ENCODE measurements around the gene RASSF8.

Gene RASSF8

DNA sequence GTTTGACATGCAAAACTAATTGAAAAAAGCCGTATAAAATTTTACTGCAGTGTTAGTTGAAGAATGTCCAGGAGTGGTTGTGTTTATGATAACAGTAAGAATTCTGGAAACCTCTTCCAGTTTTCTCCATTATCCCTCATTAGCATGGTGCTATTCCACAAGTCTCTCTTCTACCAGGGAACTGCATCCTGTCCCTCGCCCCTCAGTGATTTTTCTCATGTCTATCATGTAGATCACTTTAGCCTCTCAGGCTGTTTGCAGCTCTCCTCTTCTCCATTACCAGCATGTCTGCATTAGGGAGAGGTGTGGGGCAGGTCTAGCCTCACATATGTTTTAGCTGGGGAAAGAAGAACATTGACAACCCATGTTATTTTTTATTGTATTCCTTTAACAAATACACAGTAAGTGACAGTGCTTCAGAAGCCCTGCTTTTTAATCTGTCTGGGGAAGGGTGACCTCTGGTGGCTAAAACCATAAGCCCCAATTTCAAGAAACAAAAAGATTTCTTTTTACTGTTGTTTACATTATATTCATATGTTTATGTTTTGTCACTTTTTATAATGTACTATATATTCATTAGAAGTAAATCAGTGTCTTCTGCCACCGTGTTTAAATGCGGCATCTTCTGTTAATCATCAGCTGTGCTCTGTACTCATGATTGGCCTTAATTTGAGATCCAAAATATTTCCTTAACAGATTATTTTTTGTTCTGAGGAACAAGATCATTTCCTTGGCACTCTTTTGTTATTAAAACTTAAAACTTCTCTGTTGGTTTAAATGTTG, 70.7 kb downstream of the RASSF8 start:
- Histone ChIP-seq H3K9me3 (ENCODE audit: control insufficient read depth, low read length) (no peaks in the 10 kb centered on the region), H3K36me3 (ENCODE audit: control insufficient read depth, insufficient read depth, low read length) (peaks cover 4% of the 10 kb centered on the region), H3K27ac (ENCODE audit: low read depth, low read length, severe bottlenecking) (no peak overlapping the region), H3K4me1 (ENCODE audit: control insufficient read depth, insufficient read depth, low read length, poor library complexity, severe bottlenecking) (peaks cover 5% of the 10 kb centered on the region), H3K4me3 (ENCODE audit: extremely low read depth, insufficient read depth, low read length, poor library complexity, severe bottlenecking) (no peak overlapping the region)
- 17% methylated on average over 2 of the region's 4 CpGs; no CpG with 5 or more reads in 1 of the 2 experiments for WGBS, 2 experiments (ENCODE audit: insufficient coverage in 2 of 2)

DNA sequence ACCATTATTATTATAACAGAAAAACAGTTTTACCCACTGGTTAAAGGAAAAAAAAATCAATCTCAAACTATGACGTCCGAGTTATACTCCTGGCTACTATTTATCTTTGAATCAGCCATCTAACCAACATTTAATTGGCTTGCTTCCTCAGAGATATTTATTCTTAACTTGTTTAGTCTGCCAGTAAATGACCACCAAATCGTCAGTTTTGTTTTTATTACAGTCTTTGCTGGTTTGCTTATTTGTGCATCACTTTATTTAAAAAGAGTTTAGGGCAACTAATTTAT, 71.2 kb downstream of the RASSF8 start:
- Histone ChIP-seq H3K36me3 (ENCODE audit: control insufficient read depth, insufficient read depth, low read length) (no peaks in the 10 kb centered on the region), H3K27ac (ENCODE audit: low read depth, low read length, severe bottlenecking) (no peak overlapping the region), H3K9me3 (ENCODE audit: control insufficient read depth, low read length) (no peaks in the 10 kb centered on the region), H3K4me3 (ENCODE audit: extremely low read depth, insufficient read depth, low read length, poor library complexity, severe bottlenecking) (no peak overlapping the region), H3K4me1 (ENCODE audit: control insufficient read depth, insufficient read depth, low read length, poor library complexity, severe bottlenecking) (peaks cover 5% of the 10 kb centered on the region)
- WGBS, 2 experiments (ENCODE audit: insufficient coverage in 2 of 2): 90% methylated on average over 2 of the region's 3 CpGs; no CpG with 5 or more reads in 1 of the 2 experiments

DNA sequence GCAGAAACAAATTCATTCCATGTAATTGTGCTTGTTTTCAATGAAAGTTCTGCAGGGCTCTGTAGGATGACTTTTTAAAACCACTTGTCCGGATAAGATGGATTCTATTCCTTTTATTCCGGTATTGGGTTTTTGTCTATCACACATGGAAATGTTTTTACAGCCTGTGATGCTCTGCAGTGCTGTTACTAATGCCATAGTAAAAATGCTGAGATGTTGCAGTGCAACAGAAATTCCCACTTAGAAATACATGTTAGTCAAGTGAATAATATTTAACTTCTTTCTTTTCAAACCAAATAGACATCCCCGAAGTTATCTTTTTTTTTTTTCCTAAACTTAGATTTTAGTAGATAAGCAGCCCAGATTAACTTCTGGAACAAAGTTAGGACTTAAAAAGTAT, 71.9 kb downstream of the RASSF8 start:
- H3K4me1 ChIP-seq (ENCODE audit: control insufficient read depth, insufficient read depth, low read length, poor library complexity, severe bottlenecking): peaks cover 5% of the 10 kb centered on the region
- H3K27ac ChIP-seq (ENCODE audit: low read depth, low read length, severe bottlenecking): no peak overlapping the region
- no peaks in the 10 kb centered on the region for H3K9me3 ChIP-seq (ENCODE audit: control insufficient read depth, low read length)
- H3K4me3 ChIP-seq (ENCODE audit: extremely low read depth, insufficient read depth, low read length, poor library complexity, severe bottlenecking): no peak overlapping the region
- no peaks in the 10 kb centered on the region for H3K36me3 ChIP-seq (ENCODE audit: control insufficient read depth, insufficient read depth, low read length)
- WGBS, 2 experiments (ENCODE audit: insufficient coverage in 2 of 2): 100% methylated on average over 1 of the region's 3 CpGs; no CpG with 5 or more reads in 1 of the 2 experiments

DNA sequence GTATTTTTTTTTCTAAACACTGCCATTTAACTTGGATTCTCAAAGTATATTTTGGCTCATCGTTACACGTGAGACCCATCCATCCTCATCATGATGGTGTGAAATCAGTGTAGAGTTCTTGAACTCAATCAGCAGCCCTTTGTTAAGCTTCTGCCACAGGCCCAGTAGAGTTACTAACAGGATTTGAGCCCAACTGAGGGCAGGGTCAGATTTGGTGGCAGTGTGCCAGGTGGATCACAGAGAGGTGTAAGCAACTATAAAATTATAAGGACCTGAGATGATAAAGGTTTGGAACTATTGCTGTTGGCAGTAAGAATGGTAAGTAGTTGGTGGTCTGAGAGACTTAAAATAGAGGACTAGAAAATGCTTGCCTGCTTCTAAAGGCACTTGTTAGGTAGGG, 72.8 kb downstream of the RASSF8 start:
- no peaks in the 10 kb centered on the region for H3K9me3 ChIP-seq (ENCODE audit: control insufficient read depth, low read length)
- no CpG with 5 or more reads among the region's 2 CpGs for WGBS, 2 experiments (ENCODE audit: insufficient coverage in 2 of 2)
- no peak overlapping the region for H3K27ac ChIP-seq (ENCODE audit: low read depth, low read length, severe bottlenecking)
- no peaks in the 10 kb centered on the region for H3K36me3 ChIP-seq (ENCODE audit: control insufficient read depth, insufficient read depth, low read length)
- H3K4me1 ChIP-seq (ENCODE audit: control insufficient read depth, insufficient read depth, low read length, poor library complexity, severe bottlenecking): peaks cover 5% of the 10 kb centered on the region
- no peak overlapping the region for H3K4me3 ChIP-seq (ENCODE audit: extremely low read depth, insufficient read depth, low read length, poor library complexity, severe bottlenecking)

DNA sequence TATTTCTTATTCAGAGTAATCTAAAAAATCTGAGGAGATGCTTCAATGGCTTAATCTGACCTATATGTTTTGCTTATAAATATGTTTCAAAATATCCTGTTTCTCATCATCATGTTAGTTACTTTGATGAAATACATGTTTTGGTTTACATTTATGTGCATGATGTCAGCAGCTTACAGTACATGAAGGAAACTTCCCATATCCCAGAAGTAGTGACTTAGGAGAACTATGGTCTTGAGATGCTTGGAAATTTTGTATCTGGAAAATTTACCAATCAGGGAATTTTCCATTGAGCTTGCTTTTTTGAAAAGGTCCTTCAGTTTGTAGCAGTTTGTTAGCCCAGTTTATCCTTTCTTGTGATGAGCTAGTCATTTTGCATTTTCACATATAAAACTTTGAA, 73.3 kb downstream of the RASSF8 start:
- H3K27ac ChIP-seq (ENCODE audit: low read depth, low read length, severe bottlenecking): no peak overlapping the region
- H3K4me1 ChIP-seq (ENCODE audit: control insufficient read depth, insufficient read depth, low read length, poor library complexity, severe bottlenecking): peaks cover 5% of the 10 kb centered on the region
- H3K9me3 ChIP-seq (ENCODE audit: control insufficient read depth, low read length): no peaks in the 10 kb centered on the region
- H3K4me3 ChIP-seq (ENCODE audit: extremely low read depth, insufficient read depth, low read length, poor library complexity, severe bottlenecking): no peak overlapping the region
- no peaks in the 10 kb centered on the region for H3K36me3 ChIP-seq (ENCODE audit: control insufficient read depth, insufficient read depth, low read length)

DNA sequence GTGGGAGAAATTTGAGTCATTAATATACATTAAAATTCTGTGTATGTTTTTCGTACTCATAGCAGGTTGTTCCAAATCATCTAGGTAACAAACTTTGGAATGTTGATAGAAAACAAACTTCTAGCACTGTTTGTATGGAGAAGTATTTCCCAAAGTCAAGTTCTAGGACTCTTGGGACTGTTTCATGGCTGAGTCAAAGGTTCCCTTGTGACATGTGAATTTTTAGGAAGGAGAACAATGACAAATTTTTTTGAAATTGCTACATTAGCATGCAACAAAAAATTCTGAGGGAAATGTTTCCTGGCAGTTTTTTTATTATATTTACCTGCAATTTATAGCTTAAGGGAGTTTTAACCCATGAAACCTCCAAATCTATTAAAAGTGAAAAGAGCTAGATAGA, 73.8 kb downstream of the RASSF8 start:
- no CpG with 5 or more reads among the region's 1 CpG for WGBS, 2 experiments (ENCODE audit: insufficient coverage in 2 of 2)
- Histone ChIP-seq H3K9me3 (ENCODE audit: control insufficient read depth, low read length) (no peaks in the 10 kb centered on the region), H3K4me3 (ENCODE audit: extremely low read depth, insufficient read depth, low read length, poor library complexity, severe bottlenecking) (no peak overlapping the region), H3K4me1 (ENCODE audit: control insufficient read depth, insufficient read depth, low read length, poor library complexity, severe bottlenecking) (peaks cover 5% of the 10 kb centered on the region), H3K27ac (ENCODE audit: low read depth, low read length, severe bottlenecking) (no peak overlapping the region), H3K36me3 (ENCODE audit: control insufficient read depth, insufficient read depth, low read length) (no peaks in the 10 kb centered on the region)

DNA sequence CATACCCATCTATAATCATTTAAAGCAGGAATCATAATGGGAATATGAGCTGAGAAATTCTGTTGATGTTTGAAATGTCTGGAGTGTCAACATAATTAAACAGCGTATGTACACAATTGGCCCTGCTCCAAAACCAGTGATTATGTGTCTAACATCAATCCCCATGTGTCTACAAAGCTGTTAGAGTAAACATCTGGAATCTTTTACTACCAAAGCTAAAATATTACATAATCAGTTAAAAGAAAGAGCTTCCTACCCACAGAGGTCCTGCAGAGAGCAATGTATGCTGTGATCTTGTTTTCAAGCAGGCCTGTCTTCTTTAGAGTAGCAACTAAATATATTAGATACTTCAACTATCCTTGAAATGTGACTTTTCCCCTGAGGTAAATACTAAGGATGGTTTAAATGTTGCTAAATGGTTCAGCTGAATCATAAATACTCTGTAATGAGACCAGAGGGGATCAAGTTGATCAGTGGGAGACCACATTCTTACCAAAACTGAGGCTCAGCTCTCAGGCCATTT, 74.3 kb downstream of the RASSF8 start:
- Histone ChIP-seq H3K9me3 (ENCODE audit: control insufficient read depth, low read length) (no peaks in the 10 kb centered on the region), H3K4me1 (ENCODE audit: control insufficient read depth, insufficient read depth, low read length, poor library complexity, severe bottlenecking) (peaks cover 5% of the 10 kb centered on the region), H3K4me3 (ENCODE audit: extremely low read depth, insufficient read depth, low read length, poor library complexity, severe bottlenecking) (no peak overlapping the region), H3K27ac (ENCODE audit: low read depth, low read length, severe bottlenecking) (no peak overlapping the region), H3K36me3 (ENCODE audit: control insufficient read depth, insufficient read depth, low read length) (no peaks in the 10 kb centered on the region)
- 100% methylated on average over 1 of the region's 1 CpG; no CpG with 5 or more reads in 1 of the 2 experiments for WGBS, 2 experiments (ENCODE audit: insufficient coverage in 2 of 2)

DNA sequence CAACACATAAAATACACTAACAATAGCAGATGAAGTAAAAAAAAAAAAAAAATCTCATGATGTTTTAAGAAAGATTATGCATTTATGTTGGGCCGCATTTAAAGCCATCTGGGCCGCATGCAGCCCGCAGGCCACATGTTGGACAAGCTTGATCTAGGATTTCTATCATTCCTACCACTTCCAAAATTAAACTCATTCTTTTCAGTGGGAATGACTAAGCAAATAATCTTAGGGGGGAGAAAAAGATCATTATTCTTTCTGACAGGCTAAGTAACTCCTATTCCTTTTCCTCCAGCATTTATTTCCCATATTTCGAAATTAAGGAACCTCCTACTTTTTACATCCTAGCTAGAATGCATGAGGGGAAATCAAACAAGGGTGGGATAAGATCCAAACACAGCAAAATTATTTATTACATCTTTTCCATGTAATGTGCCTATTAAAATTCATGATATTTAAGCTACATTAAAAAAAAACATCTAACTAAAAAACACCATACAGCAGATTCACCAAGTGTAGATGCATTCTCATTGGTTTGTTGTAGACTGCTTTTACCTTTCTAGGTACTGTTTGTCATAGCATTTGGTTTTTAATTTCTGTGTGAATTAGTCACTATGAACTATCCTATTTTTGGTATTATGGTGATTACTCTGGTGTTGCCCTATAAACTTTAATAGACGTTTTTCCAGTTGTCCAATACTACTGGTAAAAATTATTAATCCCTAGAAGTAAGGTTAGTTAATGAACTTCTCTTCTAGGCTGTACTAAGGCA, 76.1 kb downstream of the RASSF8 start:
- no peaks in the 10 kb centered on the region for H3K36me3 ChIP-seq (ENCODE audit: control insufficient read depth, insufficient read depth, low read length)

DNA sequence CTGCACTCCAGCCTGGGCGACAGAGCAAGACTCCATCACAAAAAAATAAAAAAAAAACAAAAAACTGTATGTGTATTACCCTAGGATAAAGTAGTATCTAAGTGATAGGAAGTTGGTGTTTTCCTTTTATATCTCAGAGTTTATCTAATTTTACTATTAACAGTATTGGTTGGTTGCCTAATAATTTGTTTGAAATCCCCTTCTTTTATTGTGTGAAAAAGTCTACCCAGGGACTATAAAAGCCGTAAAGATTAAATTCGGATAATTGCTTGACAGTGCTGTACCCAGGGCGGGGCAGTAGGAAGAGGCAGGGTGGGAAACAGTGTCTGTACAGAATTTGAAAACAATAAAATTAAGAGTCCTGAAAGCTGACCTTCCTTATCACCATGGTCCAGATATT, 78.4 kb downstream of the RASSF8 start:
- Histone ChIP-seq H3K4me1 (ENCODE audit: control insufficient read depth, insufficient read depth, low read length, poor library complexity, severe bottlenecking) (peaks cover under 1% of the 10 kb centered on the region), H3K27ac (ENCODE audit: low read depth, low read length, severe bottlenecking) (no peak overlapping the region), H3K36me3 (ENCODE audit: control insufficient read depth, insufficient read depth, low read length) (no peaks in the 10 kb centered on the region), H3K4me3 (ENCODE audit: extremely low read depth, insufficient read depth, low read length, poor library complexity, severe bottlenecking) (no peak overlapping the region), H3K9me3 (ENCODE audit: control insufficient read depth, low read length) (no peaks in the 10 kb centered on the region)
- 60 to 87% methylated on average over 2 of the region's 4 CpGs for WGBS, 2 experiments (ENCODE audit: insufficient coverage in 2 of 2)

More for the DNA sequence above, 76.1 kb downstream of the RASSF8 start:
- Histone ChIP-seq H3K4me1 (ENCODE audit: control insufficient read depth, insufficient read depth, low read length, poor library complexity, severe bottlenecking) (no peaks in the 10 kb centered on the region), H3K4me3 (ENCODE audit: extremely low read depth, insufficient read depth, low read length, poor library complexity, severe bottlenecking) (no peak overlapping the region), H3K27ac (ENCODE audit: low read depth, low read length, severe bottlenecking) (no peak overlapping the region), H3K9me3 (ENCODE audit: control insufficient read depth, low read length) (no peaks in the 10 kb centered on the region)
- no CpG with 5 or more reads among the region's 5 CpGs for WGBS, 2 experiments (ENCODE audit: insufficient coverage in 2 of 2)

DNA sequence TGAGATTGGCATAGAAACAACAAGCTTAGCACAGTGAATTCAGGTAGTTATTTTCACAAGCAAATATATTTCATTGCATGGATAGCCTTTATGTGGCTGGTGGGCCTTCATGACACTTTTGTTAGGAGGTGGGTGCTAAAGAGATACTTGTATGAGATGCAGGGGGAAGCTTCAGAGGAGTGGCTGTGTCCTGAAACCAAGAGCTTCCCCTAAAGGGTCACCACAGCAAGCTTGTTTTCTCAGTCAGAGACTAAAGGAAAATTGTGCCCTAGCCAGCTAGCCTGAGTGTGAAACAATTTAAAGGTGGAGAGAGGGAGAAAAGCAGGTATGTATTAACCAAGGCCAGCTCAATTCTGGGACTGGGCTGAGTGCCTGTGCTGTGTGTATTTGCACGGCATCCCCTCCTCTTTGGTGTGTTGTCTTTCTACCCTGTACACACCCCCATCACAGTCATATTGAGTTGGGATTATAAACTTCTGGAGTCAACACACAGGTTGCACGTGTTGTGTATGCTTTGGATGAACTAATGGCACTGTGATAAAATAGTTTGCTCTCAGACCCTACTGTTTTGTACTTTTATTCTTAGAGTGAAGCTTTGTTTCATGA, 79.2 kb downstream of the RASSF8 start:
- peaks cover 7% of the 10 kb centered on the region for H3K4me1 ChIP-seq (ENCODE audit: control insufficient read depth, insufficient read depth, low read length, poor library complexity, severe bottlenecking)
- no peaks in the 10 kb centered on the region for H3K9me3 ChIP-seq (ENCODE audit: control insufficient read depth, low read length)
- 100% methylated on average over 1 of the region's 2 CpGs; no CpG with 5 or more reads in 1 of the 2 experiments for WGBS, 2 experiments (ENCODE audit: insufficient coverage in 2 of 2)
- no peak overlapping the region for H3K27ac ChIP-seq (ENCODE audit: low read depth, low read length, severe bottlenecking)
- H3K4me3 ChIP-seq (ENCODE audit: extremely low read depth, insufficient read depth, low read length, poor library complexity, severe bottlenecking): no peak overlapping the region
- H3K36me3 ChIP-seq (ENCODE audit: control insufficient read depth, insufficient read depth, low read length): no peaks in the 10 kb centered on the region

Measured in mesodermal cell (in vitro differentiated cells).